HepG2 (cell line): ENCODE data around the gene ZFAND2B. TPM values are rescaled to one million over a fixed set of nuclear protein-coding genes. Genes with fewer than 3 reads are reported as not detected.

Source experiments
- ETV6 ChIP-seq: sonication (generic); formaldehyde crosslinking; conservative IDR thresholded peaks from 2 replicates; pipeline ENCODE4 v1.4.0; 2020; ENCODE audit warnings: missing genetic modification reagents
- HDAC2 ChIP-seq: sonication (generic); formaldehyde crosslinking; IDR thresholded peaks from 2 replicates; pipeline ENCODE4 v1.4.0; 2020; ENCODE audit warnings: missing genetic modification reagents
- MAF1 ChIP-seq: sonication (generic); formaldehyde crosslinking; IDR thresholded peaks from 2 replicates; pipeline ENCODE4 v1.5.0; 2020; ENCODE audit warnings: missing genetic modification reagents, borderline replicate concordance
- SMAD9 ChIP-seq: sonication (generic); formaldehyde crosslinking; IDR thresholded peaks from 2 replicates; pipeline ENCODE4 v1.5.1; 2020; ENCODE audit warnings: mild to moderate bottlenecking, missing genetic modification reagents
- SOX13 ChIP-seq, 3 experiments: fragments of 450-650 bp in 1 of 3; sonication (generic) in 1 of 3; formaldehyde crosslinking in 1 of 3; IDR thresholded peaks in 2 of 3; conservative IDR thresholded peaks in 1 of 3; 2 replicates each; pipeline versions ENCODE4 v1.5.0 to v1.6.1; 2016 to 2020; ENCODE audit warnings: antibody characterized with exemption in 1 of 3, mild to moderate bottlenecking in 1 of 3, missing compliant biosample characterization in 1 of 3, missing genetic modification reagents in 1 of 3, moderate library complexity in 1 of 3
- TARDBP ChIP-seq: sonication (generic); formaldehyde crosslinking; IDR thresholded peaks from 2 replicates; pipeline ENCODE4 v1.8.0; 2022; ENCODE audit warnings: mild to moderate bottlenecking, missing genetic modification reagents
- WIZ ChIP-seq: sonication (generic); formaldehyde crosslinking; IDR thresholded peaks from 2 replicates; pipeline ENCODE4 v1.5.1; 2020; ENCODE audit warnings: mild to moderate bottlenecking, missing genetic modification reagents
- ZFP1 ChIP-seq: IDR thresholded peaks from 2 replicates; pipeline ENCODE4 v1.6.1; 2016
- ZNF234 ChIP-seq: sonication (generic); formaldehyde crosslinking; conservative IDR thresholded peaks from 2 replicates; pipeline ENCODE4 v1.5.1; 2020; ENCODE audit warnings: mild to moderate bottlenecking, missing genetic modification reagents
- ZNF33A ChIP-seq: sonication (generic); formaldehyde crosslinking; IDR thresholded peaks from 2 replicates; pipeline ENCODE4 v1.5.1; 2020; ENCODE audit warnings: missing genetic modification reagents, mild to moderate bottlenecking, moderate library complexity, borderline replicate concordance
- ZNF652 ChIP-seq: IDR thresholded peaks from 2 replicates; pipeline ENCODE4 v1.6.1; 2016; ENCODE audit warnings: low read depth, borderline replicate concordance
- ZNF850 ChIP-seq: sonication (generic); formaldehyde crosslinking; conservative IDR thresholded peaks from 2 replicates; pipeline ENCODE4 v1.9.0; 2021; ENCODE audit warnings: mild to moderate bottlenecking, missing genetic modification reagents
- polyA plus RNA-seq, 8 experiments: library from polyadenylated mRNA; depleted of rRNA in 3 of 8; stranded (reverse) in 7 of 8; unstranded in 1 of 8; fragments of >200 nt; fragmentation: Illumina TruSeq in 4 of 8; extraction: Trizol in 4 of 8; gene quantifications; 2 replicates each; pipeline versions ENCODE4 v1.2.1 to v1.2.3, GENCODE V29; 2011 to 2016; ENCODE audit warnings: low read depth in 4 of 8, missing spikeins in 1 of 8, mixed read lengths in 1 of 8; ENCODE audit not compliant: insufficient read depth in 1 of 8
- total RNA-seq, 5 experiments: library from RNA; depleted of rRNA; stranded (reverse); fragments of >200 nt; fragmentation: Illumina TruSeq; extraction: Trizol; gene quantifications; 2 replicates each; pipeline ENCODE4 v1.2.3, GENCODE V29; 2016; ENCODE audit warnings: low read depth in 1 of 5
- TF ChIP-seq, protein P1 (sequence below): sonication (generic); formaldehyde crosslinking; IDR thresholded peaks from 2 replicates; pipeline ENCODE4 v1.4.0; 2020; ENCODE audit warnings: missing genetic modification reagents
- TF ChIP-seq, protein P2 (sequence below): IDR thresholded peaks from 2 replicates; pipeline ENCODE4 v1.6.1; 2016; ENCODE audit warnings: low read depth, borderline replicate concordance
- TF ChIP-seq, protein P3 (sequence below): IDR thresholded peaks from 2 replicates; pipeline ENCODE4 v1.6.1; 2016; ENCODE audit warnings: missing biosample characterization, missing genetic modification reagents, low read depth
- TF ChIP-seq, protein P4 (sequence below): sonication (generic); formaldehyde crosslinking; IDR thresholded peaks from 2 replicates; pipeline ENCODE4 v1.9.0; 2021; ENCODE audit warnings: missing genetic modification reagents, borderline replicate concordance

ZFAND2B gene
- total and polyA plus RNA-seq, 2 of the 13 experiments (the other 11 are each of a cell fraction or from before 2014, with no cell fraction given): 53.3 to 115 TPM

DNA sequence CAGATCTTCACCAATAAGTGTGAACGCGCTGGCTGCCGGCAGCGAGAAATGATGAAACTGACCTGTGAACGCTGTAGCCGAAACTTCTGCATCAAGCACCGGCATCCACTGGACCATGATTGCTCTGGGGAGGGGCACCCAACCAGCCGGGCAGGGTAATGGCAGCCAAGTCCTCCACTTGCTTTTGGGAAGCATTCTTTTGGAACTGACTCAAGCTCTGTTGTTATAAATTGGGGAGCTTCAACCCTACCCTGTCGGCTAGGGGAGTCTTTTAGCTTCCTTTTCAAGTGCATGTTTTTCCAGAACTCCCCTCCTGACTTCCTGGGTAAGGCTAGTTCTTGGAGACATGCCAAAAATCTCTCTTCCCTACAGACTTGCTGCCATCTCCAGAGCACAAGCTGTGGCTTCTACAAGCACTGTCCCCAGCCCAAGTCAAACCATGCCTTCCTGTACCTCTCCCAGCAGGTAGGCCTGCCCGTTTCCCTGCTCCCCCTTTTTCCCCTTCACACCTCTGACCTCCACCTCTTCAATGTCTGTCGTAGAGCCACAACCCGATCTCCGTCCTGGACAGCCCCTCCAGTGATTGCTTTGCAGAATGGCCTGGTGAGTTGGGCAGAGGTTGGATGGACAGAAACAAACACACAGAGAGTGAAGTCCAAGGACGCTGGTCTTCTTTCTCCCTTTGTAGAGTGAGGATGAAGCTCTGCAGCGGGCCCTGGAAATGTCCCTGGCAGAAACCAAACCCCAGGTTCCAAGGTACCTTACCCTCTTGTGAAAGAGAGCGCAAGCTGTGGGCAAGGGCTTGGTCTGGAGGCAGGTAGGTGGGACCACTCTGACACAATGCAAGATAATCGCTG lies 1.5 kb downstream of the ZFAND2B start (continued):
- TF ChIP-seq, protein P1, sequence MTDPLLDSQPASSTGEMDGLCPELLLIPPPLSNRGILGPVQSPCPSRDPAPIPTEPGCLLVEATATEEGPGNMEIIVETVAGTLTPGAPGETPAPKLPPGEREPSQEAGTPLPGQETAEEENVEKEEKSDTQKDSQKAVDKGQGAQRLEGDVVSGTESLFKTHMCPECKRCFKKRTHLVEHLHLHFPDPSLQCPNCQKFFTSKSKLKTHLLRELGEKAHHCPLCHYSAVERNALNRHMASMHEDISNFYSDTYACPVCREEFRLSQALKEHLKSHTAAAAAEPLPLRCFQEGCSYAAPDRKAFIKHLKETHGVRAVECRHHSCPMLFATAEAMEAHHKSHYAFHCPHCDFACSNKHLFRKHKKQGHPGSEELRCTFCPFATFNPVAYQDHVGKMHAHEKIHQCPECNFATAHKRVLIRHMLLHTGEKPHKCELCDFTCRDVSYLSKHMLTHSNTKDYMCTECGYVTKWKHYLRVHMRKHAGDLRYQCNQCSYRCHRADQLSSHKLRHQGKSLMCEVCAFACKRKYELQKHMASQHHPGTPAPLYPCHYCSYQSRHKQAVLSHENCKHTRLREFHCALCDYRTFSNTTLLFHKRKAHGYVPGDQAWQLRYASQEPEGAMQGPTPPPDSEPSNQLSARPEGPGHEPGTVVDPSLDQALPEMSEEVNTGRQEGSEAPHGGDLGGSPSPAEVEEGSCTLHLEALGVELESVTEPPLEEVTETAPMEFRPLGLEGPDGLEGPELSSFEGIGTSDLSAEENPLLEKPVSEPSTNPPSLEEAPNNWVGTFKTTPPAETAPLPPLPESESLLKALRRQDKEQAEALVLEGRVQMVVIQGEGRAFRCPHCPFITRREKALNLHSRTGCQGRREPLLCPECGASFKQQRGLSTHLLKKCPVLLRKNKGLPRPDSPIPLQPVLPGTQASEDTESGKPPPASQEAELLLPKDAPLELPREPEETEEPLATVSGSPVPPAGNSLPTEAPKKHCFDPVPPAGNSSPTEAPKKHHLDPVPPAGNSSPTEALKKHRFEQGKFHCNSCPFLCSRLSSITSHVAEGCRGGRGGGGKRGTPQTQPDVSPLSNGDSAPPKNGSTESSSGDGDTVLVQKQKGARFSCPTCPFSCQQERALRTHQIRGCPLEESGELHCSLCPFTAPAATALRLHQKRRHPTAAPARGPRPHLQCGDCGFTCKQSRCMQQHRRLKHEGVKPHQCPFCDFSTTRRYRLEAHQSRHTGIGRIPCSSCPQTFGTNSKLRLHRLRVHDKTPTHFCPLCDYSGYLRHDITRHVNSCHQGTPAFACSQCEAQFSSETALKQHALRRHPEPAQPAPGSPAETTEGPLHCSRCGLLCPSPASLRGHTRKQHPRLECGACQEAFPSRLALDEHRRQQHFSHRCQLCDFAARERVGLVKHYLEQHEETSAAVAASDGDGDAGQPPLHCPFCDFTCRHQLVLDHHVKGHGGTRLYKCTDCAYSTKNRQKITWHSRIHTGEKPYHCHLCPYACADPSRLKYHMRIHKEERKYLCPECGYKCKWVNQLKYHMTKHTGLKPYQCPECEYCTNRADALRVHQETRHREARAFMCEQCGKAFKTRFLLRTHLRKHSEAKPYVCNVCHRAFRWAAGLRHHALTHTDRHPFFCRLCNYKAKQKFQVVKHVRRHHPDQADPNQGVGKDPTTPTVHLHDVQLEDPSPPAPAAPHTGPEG (CRISPR knock-in tag): no peak; the same call in 1 of the 2 replicates
- TF ChIP-seq ZNF652 (no peak), WIZ (CRISPR knock-in tag) (0 out of 2 replicates have a peak, but pooled peaks have one; percentile 36), HDAC2 (CRISPR knock-in tag) (peak; percentile 94), SOX13 (IDR thresholded peaks at IDR 0.05) (0 out of 2 replicates have a peak, but pooled peaks have one; percentile 3), SOX13 (CRISPR knock-in tag; conservative IDR thresholded peaks at IDR 0.05 in 1 of 2, IDR thresholded peaks at IDR 0.05 in 1 of 2) (peak in 1 of 2 experiments; percentile 77; a peak in 2 of 4 replicates), TARDBP (CRISPR knock-in tag) (peak; percentile 73), SMAD9 (CRISPR knock-in tag) (no peak), ZFP1 (CRISPR knock-in tag) (peak; percentile 83; the same call in 1 of the 2 replicates), MAF1 (no peak), ZNF234 (no peak), ZNF850 (CRISPR knock-in tag) (no peak), ETV6 (CRISPR knock-in tag) (no peak), ZNF33A (CRISPR knock-in tag) (no peak)
- TF ChIP-seq, protein P2, sequence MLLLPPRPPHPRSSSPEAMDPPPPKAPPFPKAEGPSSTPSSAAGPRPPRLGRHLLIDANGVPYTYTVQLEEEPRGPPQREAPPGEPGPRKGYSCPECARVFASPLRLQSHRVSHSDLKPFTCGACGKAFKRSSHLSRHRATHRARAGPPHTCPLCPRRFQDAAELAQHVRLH: peak; percentile 61; the same call in 1 of the 2 replicates
- TF ChIP-seq, protein P3, sequence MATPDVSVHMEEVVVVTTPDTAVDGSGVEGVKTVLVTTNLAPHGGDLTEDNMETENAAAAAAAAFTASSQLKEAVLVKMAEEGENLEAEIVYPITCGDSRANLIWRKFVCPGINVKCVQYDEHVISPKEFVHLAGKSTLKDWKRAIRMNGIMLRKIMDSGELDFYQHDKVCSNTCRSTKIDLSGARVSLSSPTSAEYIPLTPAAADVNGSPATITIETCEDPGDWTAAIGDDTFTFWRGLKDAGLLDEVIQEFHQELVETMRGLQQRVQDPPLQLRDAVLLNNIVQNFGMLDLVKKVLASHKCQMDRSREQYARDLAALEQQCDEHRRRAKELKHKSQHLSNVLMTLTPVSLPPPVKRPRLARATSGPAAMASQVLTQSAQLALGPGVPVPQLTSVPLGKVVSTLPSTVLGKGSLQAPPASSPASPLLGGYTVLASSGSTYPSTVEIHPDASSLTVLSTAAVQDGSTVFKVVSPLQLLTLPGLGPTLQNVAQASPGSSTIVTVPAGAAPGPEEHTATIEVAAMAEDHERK (CRISPR knock-in tag): no peak
- TF ChIP-seq, protein P4, sequence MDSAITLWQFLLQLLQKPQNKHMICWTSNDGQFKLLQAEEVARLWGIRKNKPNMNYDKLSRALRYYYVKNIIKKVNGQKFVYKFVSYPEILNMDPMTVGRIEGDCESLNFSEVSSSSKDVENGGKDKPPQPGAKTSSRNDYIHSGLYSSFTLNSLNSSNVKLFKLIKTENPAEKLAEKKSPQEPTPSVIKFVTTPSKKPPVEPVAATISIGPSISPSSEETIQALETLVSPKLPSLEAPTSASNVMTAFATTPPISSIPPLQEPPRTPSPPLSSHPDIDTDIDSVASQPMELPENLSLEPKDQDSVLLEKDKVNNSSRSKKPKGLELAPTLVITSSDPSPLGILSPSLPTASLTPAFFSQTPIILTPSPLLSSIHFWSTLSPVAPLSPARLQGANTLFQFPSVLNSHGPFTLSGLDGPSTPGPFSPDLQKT: no peak
